ENCODE data around the gene MKNK2.

MKNK2 gene

GRCh38 chr19:2064788-2065524 lies 13.9 kb upstream of the MKNK2 start:
- H3K27ac ChIP-seq, result peak overlapping the region; percentile 53
- TF ChIP-seq CTCF (IDR thresholded peaks at IDR 0.05; ENCODE audit: low read depth, low read length), result 0 out of 2 replicates have a peak, but pooled peaks have one; percentile 10

GRCh38 chr19:2064395-2064787 lies 13.3 kb upstream of the MKNK2 start:
- TF ChIP-seq CTCF (IDR thresholded peaks at IDR 0.05; ENCODE audit: low read depth, low read length), result no peak
- no peaks in the 10 kb centered on the region for H3K9me3 ChIP-seq (ENCODE audit: severe bottlenecking)
- H3K27me3 ChIP-seq (ENCODE audit: insufficient read depth, low read depth, severe bottlenecking), result no peaks in the 10 kb centered on the region
- peak overlapping the region; percentile 53 for H3K27ac ChIP-seq
- H3K4me3 ChIP-seq (ENCODE audit: low read depth, low read length), result no peak overlapping the region
- DNase-seq, result no peak
- no peaks in the 10 kb centered on the region for H3K36me3 ChIP-seq

More at GRCh38 chr19:2064788-2065524, 13.9 kb upstream of the MKNK2 start:
- Histone ChIP-seq H3K27me3 (ENCODE audit: insufficient read depth, low read depth, severe bottlenecking) (no peaks in the 10 kb centered on the region), H3K9me3 (ENCODE audit: severe bottlenecking) (no peaks in the 10 kb centered on the region), H3K4me3 (ENCODE audit: low read depth, low read length) (no peak overlapping the region), H3K36me3 (no peaks in the 10 kb centered on the region)
- peak; percentile 42 for DNase-seq

- no peak for TF ChIP-seq CTCF (IDR thresholded peaks at IDR 0.05; ENCODE audit: low read depth, low read length)
- no peak overlapping the region for H3K4me3 ChIP-seq (ENCODE audit: low read depth, low read length)
- no peaks in the 10 kb centered on the region for H3K9me3 ChIP-seq (ENCODE audit: severe bottlenecking)
- no peak overlapping the region for H3K27ac ChIP-seq
- no peaks in the 10 kb centered on the region for H3K36me3 ChIP-seq
- no peaks in the 10 kb centered on the region for H3K27me3 ChIP-seq (ENCODE audit: insufficient read depth, low read depth, severe bottlenecking)
- no peak for DNase-seq
Measured at GRCh38 chr19:2063824-2064223, 12.8 kb upstream of the MKNK2 start.

GRCh38 chr19:2062770-2063169 lies 11.7 kb upstream of the MKNK2 start:
- no peak overlapping the region for H3K27ac ChIP-seq
- no peak overlapping the region for H3K4me3 ChIP-seq (ENCODE audit: low read depth, low read length)
- no peak for TF ChIP-seq CTCF (IDR thresholded peaks at IDR 0.05; ENCODE audit: low read depth, low read length)
- H3K27me3 ChIP-seq (ENCODE audit: insufficient read depth, low read depth, severe bottlenecking), result no peaks in the 10 kb centered on the region
- no peak for DNase-seq
- H3K36me3 ChIP-seq, result no peaks in the 10 kb centered on the region
- H3K9me3 ChIP-seq (ENCODE audit: severe bottlenecking), result no peaks in the 10 kb centered on the region

- no peaks in the 10 kb centered on the region for H3K9me3 ChIP-seq (ENCODE audit: severe bottlenecking)
- peak overlapping the region; percentile 70 for H3K4me3 ChIP-seq (ENCODE audit: low read depth, low read length)
- no peaks in the 10 kb centered on the region for H3K27me3 ChIP-seq (ENCODE audit: insufficient read depth, low read depth, severe bottlenecking)
- H3K36me3 ChIP-seq, result no peaks in the 10 kb centered on the region
- TF ChIP-seq CTCF (IDR thresholded peaks at IDR 0.05; ENCODE audit: low read depth, low read length), result no peak
- H3K27ac ChIP-seq, result peak overlapping the region; percentile 96
- no peak for DNase-seq
Measured at GRCh38 chr19:2062389-2062729, 11.3 kb upstream of the MKNK2 start.
